SK-N-SH (cell line): ENCODE data around the gene SEZ6. TPM values are rescaled to one million over a fixed set of nuclear protein-coding genes. Genes with fewer than 3 reads are reported as not detected.

Experiments used
- CTCF ChIA-PET: fragments of 300-600, 350-600 bp; formaldehyde crosslinking; extraction: SDS; loops from one replicate; lab custom pipeline; 2021; lab: Yijun Ruan, JAX
- POLR2A ChIA-PET: fragments of 350-600 bp; sonication (Branson Sonifier 250); formaldehyde crosslinking; extraction: SDS; loops from one replicate; lab custom pipeline; 2020; ENCODE audit warnings: antibody characterized with exemption, inconsistent platforms; lab: Yijun Ruan, JAX
- DNase-seq: peaks from one replicate; pipeline ENCODE4 v3.0.0; 2012
- H2AFZ ChIP-seq: fragments of 200-600 bp; sonication (generic); 2 replicates; pipeline ENCODE4 v1.8.1; 2016; ENCODE audit warnings: antibody characterized with exemption, mild to moderate bottlenecking, low read depth
- H3F3A ChIP-seq: fragments of 200-600 bp; sonication (generic); replicated peaks from 2 replicates; pipeline ENCODE3; 2016; ENCODE audit warnings: antibody characterized with exemption, mild to moderate bottlenecking; ENCODE audit not compliant: insufficient read depth
- H3K27ac ChIP-seq, 2 experiments: fragments of 200-500 bp in 1 of 2; fragments of 200-600 bp in 1 of 2; sonication (Bioruptor generic) in 1 of 2; sonication (generic), shearing (Covaris generic) in 1 of 2; 2 replicates each; pipeline versions ENCODE4 v1.5.1 to v1.6.1; 2014 to 2016; ENCODE audit warnings: low read depth in 2 of 2, inconsistent platforms in 1 of 2, low read length in 1 of 2, mild to moderate bottlenecking in 1 of 2, mixed read lengths in 1 of 2
- H3K27me3 ChIP-seq: fragments of 200-600 bp; sonication (generic), shearing (Covaris generic); 2 replicates; pipeline ENCODE4 v1.6.1; 2016; ENCODE audit warnings: mixed run types; ENCODE audit not compliant: insufficient read depth
- H3K36me3 ChIP-seq, 2 experiments: fragments of 200-500 bp in 1 of 2; fragments of 200-600 bp in 1 of 2; sonication (Bioruptor generic) in 1 of 2; sonication (generic) in 1 of 2; replicated peaks in 1 of 2; 2 replicates each; pipeline versions ENCODE3 to v1.5.1; 2014 to 2016; ENCODE audit warnings: low read length in 1 of 2, mild to moderate bottlenecking in 1 of 2; ENCODE audit not compliant: insufficient read depth in 2 of 2, control insufficient read depth in 1 of 2
- H3K4me1 ChIP-seq, 2 experiments: fragments of 200-500 bp in 1 of 2; fragments of 200-600 bp in 1 of 2; sonication (Bioruptor generic) in 1 of 2; sonication (generic), shearing (Covaris generic) in 1 of 2; 2 replicates each; pipeline versions ENCODE4 v1.5.1 to v1.6.1; 2014 to 2016; ENCODE audit warnings: low read depth in 1 of 2, low read length in 1 of 2, mixed run types in 1 of 2; ENCODE audit not compliant: insufficient read depth in 2 of 2, control insufficient read depth in 1 of 2
- H3K4me2 ChIP-seq: fragments of 200-600 bp; sonication (generic), shearing (Covaris generic); 2 replicates; pipeline ENCODE4 v1.6.1; 2017; ENCODE audit warnings: mixed run types
- H3K4me3 ChIP-seq, 2 experiments: fragments of 200-500 bp in 1 of 2; fragments of 200-600 bp in 1 of 2; sonication (Bioruptor generic) in 1 of 2; sonication (generic), shearing (Covaris generic) in 1 of 2; 2 replicates each; pipeline versions ENCODE4 v1.5.1 to v1.8.1; 2014 to 2016; ENCODE audit warnings: low read depth in 2 of 2, inconsistent platforms in 1 of 2, low read length in 1 of 2, mild to moderate bottlenecking in 1 of 2, mixed read lengths in 1 of 2, moderate library complexity in 1 of 2
- H3K79me2 ChIP-seq: fragments of 200-600 bp; sonication (generic); 2 replicates; pipeline ENCODE4 v1.8.1; 2017; ENCODE audit warnings: mild to moderate bottlenecking; ENCODE audit not compliant: insufficient read depth
- H3K9ac ChIP-seq: fragments of 200-600 bp; sonication (generic); 2 replicates; pipeline ENCODE4 v1.6.1; 2017; ENCODE audit warnings: mixed run types
- H3K9me2 ChIP-seq: fragments of 200-600 bp; sonication (generic); 2 replicates; pipeline ENCODE4 v1.6.1; 2017; ENCODE audit warnings: mixed run types
- H3K9me3 ChIP-seq: fragments of 200-600 bp; sonication (generic); 2 replicates; pipeline ENCODE4 v1.6.1; 2017; ENCODE audit warnings: mixed run types, mild to moderate bottlenecking, moderate library complexity
- H4K20me1 ChIP-seq: fragments of 200-600 bp; sonication (generic); 2 replicates; pipeline ENCODE4 v1.6.1; 2017; ENCODE audit warnings: mild to moderate bottlenecking, mixed run types; ENCODE audit not compliant: insufficient read depth
- CHD2 ChIP-seq: fragments of 150-350 bp; IDR thresholded peaks from 2 replicates; pipeline ENCODE4 v1.6.1; 2018; ENCODE audit warnings: low read length; ENCODE audit not compliant: partially characterized antibody
- EP300 ChIP-seq, 2 experiments: IDR thresholded peaks; 2 replicates each; pipeline versions ENCODE4 v1.4.0 to v1.6.1; 2012; ENCODE audit warnings: borderline replicate concordance in 1 of 2, low read depth in 1 of 2, low read length in 1 of 2
- FOSL2 ChIP-seq: IDR thresholded peaks from 2 replicates; pipeline ENCODE4 v1.4.0; 2012; ENCODE audit warnings: low read depth, mild to moderate bottlenecking, moderate library complexity, borderline replicate concordance
- FOXM1 ChIP-seq: IDR thresholded peaks from 2 replicates; pipeline ENCODE4 v1.4.0; 2012; ENCODE audit warnings: low read depth, mild to moderate bottlenecking
- GABPA ChIP-seq: IDR thresholded peaks from 2 replicates; pipeline ENCODE4 v1.4.0; 2012; ENCODE audit warnings: low read depth, mild to moderate bottlenecking
- NRF1 ChIP-seq: IDR thresholded peaks from 2 replicates; pipeline ENCODE4 v1.6.1; 2012; ENCODE audit warnings: low read depth, mild to moderate bottlenecking, low read length
- POLR2AphosphoS5 ChIP-seq: IDR thresholded peaks from 2 replicates; pipeline ENCODE4 v1.6.1; 2012; ENCODE audit warnings: low read depth, low read length
- RFX5 ChIP-seq: IDR thresholded peaks from 2 replicates; pipeline ENCODE4 v1.6.1; 2012; ENCODE audit warnings: mild to moderate bottlenecking, improper control_type of control experiment, low read length
- SIN3A ChIP-seq: IDR thresholded peaks from 2 replicates; pipeline ENCODE4 v1.6.1; 2012; ENCODE audit warnings: low read depth, mild to moderate bottlenecking, low read length, moderate library complexity, borderline replicate concordance
- TEAD4 ChIP-seq: IDR thresholded peaks from 2 replicates; pipeline ENCODE4 v1.4.0; 2012; ENCODE audit warnings: mild to moderate bottlenecking, borderline replicate concordance; ENCODE audit not compliant: insufficient read depth
- WGBS: methylation state at CpG from one replicate; pipeline ENCODE4 v1.1.6; 2017; ENCODE audit warnings: low lambda C conversion rate; 5-methylcytosine and 5-hydroxymethylcytosine counted together
- polyA plus RNA-seq, 3 experiments: library from polyadenylated mRNA; depleted of rRNA; stranded (reverse); fragments of >200 nt; gene quantifications; 2 replicates each; pipeline ENCODE4 v1.2.3, GENCODE V29; 2012
- TF ChIP-seq, protein P1 (sequence below): IDR thresholded peaks from 2 replicates; pipeline ENCODE4; 2012

The SEZ6 gene
- polyA plus RNA-seq, 1 of the 3 experiments (the other 2 are of a cell fraction) = 0.12 TPM

- Histone ChIP-seq H3K9ac (no peak overlapping the region), H3K9me2 (no peaks in the 10 kb centered on the region), H3K27ac (no peak overlapping the region), H3K36me3 (no peaks in the 10 kb centered on the region), H3K9me3 (no peaks in the 10 kb centered on the region), H3F3A (no peaks in the 10 kb centered on the region), H4K20me1 (no peaks in the 10 kb centered on the region), H3K4me2 (no peak overlapping the region), H3K27me3 (no peaks in the 10 kb centered on the region), H3K4me3 (no peak overlapping the region), H2AFZ (no peak overlapping the region), H3K4me1 (peaks cover 12% of the 10 kb centered on the region in 2 experiments; a peak in 2 of 4 replicates), H3K79me2 (no peaks in the 10 kb centered on the region)
- 78% methylated on average over 27 of the region's 36 CpGs for WGBS
- no peak for DNase-seq
- ChIA-PET CTCF (interaction anchor here (0.7 to 3.1 kb wide), 6 partner anchors 19 to 130 kb away, joined by 3 to 23 read pairs (median 6); no protein-coding TSS in a partner anchor), POLR2A (no interaction called here)
- no peak for TF ChIP-seq RFX5
- no peak for TF ChIP-seq POLR2AphosphoS5
- TF ChIP-seq SIN3A = no peak
- no peak for TF ChIP-seq GABPA
- no peak for TF ChIP-seq NRF1
- TF ChIP-seq TEAD4 = no peak
These were observed 19.7 kb downstream of the SEZ6 start for GRCh38 chr17:28985950-28986713.

- WGBS = 44% methylated on average over 6 of the region's 7 CpGs
- Histone ChIP-seq H3K27ac (no peak overlapping the region), H3K79me2 (no peaks in the 10 kb centered on the region), H3K27me3 (no peaks in the 10 kb centered on the region; the same call in 1 of the 2 replicates), H3K4me1 (peaks cover 12 to 13% of the 10 kb centered on the region in 2 experiments; a peak in 2 of 4 replicates), H4K20me1 (no peaks in the 10 kb centered on the region), H3K9me3 (no peaks in the 10 kb centered on the region), H3K9me2 (no peaks in the 10 kb centered on the region), H3F3A (no peaks in the 10 kb centered on the region), H3K4me2 (no peak overlapping the region), H3K4me3 (no peak overlapping the region), H3K9ac (no peak overlapping the region), H2AFZ (no peak overlapping the region), H3K36me3 (no peaks in the 10 kb centered on the region)
- ChIA-PET CTCF (interaction anchor here (0.9 to 3.3 kb wide), 9 partner anchors 10 to 235 kb away, joined by 3 to 15 read pairs (median 4); no protein-coding TSS in a partner anchor), POLR2A (no interaction called here)
- TF ChIP-seq CHD2 (no peak), TEAD4 (no peak), NRF1 (no peak), FOSL2 (no peak), FOXM1 (no peak), EP300 (IDR thresholded peaks at IDR 0.05; ENCODE audit: borderline replicate concordance in 1 of 2, low read depth in 1 of 2, low read length in 1 of 2) (no peak), GABPA (no peak)
- TF ChIP-seq, protein P1, sequence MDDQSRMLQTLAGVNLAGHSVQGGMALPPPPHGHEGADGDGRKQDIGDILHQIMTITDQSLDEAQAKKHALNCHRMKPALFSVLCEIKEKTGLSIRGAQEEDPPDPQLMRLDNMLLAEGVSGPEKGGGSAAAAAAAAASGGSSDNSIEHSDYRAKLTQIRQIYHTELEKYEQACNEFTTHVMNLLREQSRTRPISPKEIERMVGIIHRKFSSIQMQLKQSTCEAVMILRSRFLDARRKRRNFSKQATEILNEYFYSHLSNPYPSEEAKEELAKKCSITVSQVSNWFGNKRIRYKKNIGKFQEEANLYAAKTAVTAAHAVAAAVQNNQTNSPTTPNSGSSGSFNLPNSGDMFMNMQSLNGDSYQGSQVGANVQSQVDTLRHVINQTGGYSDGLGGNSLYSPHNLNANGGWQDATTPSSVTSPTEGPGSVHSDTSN = no peak
- no peak for DNase-seq
These were observed 22.3 kb downstream of the SEZ6 start for GRCh38 chr17:28983286-28984230.
